ENCODE measurements around the gene OSBPL10. TPM values are rescaled to one million over a fixed set of nuclear protein-coding genes. Genes with fewer than 3 reads are reported as not detected.

The OSBPL10 gene
- total RNA-seq, 1 donor from 2014 or later, result 27.8 TPM

DNA sequence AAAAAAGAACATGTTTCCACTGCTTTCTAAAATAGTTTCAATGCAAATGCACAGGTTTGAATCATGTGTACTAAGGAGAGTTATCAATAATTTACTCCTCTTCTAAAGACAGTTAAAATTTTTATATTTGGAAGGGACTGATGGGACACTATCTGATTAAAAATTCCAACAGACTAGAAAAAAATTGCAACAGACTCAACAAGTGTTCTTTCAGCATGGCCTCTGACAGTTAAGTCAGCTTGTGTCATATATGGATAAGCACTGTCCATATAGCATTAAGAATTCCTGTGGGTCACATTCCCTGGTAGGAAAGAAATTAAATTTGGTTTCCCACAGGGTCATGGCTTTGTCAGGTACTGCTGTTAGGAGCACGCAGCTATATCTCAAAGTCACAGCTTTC, 96.8 kb downstream of the OSBPL10 start:
- no peaks in the 10 kb centered on the region for H3K36me3 Mint-ChIP-seq
- no peak overlapping the region for H3K4me3 Mint-ChIP-seq
- H3K27ac Mint-ChIP-seq, result no peak overlapping the region
- TF ChIP-seq, protein P1, sequence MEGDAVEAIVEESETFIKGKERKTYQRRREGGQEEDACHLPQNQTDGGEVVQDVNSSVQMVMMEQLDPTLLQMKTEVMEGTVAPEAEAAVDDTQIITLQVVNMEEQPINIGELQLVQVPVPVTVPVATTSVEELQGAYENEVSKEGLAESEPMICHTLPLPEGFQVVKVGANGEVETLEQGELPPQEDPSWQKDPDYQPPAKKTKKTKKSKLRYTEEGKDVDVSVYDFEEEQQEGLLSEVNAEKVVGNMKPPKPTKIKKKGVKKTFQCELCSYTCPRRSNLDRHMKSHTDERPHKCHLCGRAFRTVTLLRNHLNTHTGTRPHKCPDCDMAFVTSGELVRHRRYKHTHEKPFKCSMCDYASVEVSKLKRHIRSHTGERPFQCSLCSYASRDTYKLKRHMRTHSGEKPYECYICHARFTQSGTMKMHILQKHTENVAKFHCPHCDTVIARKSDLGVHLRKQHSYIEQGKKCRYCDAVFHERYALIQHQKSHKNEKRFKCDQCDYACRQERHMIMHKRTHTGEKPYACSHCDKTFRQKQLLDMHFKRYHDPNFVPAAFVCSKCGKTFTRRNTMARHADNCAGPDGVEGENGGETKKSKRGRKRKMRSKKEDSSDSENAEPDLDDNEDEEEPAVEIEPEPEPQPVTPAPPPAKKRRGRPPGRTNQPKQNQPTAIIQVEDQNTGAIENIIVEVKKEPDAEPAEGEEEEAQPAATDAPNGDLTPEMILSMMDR (IDR thresholded peaks at IDR 0.05; ENCODE audit: unreplicated experiment), result no peak
- peaks cover 15% of the 10 kb centered on the region for H3K9me3 Mint-ChIP-seq
- peaks cover 23% of the 10 kb centered on the region for H3K4me1 Mint-ChIP-seq
- DNase-seq (ENCODE audit: low spot score in 2 of 2, unreplicated experiment in 2 of 2), result no peak
- no peaks in the 10 kb centered on the region for H3K27me3 Mint-ChIP-seq (ENCODE audit: low read depth)

DNA sequence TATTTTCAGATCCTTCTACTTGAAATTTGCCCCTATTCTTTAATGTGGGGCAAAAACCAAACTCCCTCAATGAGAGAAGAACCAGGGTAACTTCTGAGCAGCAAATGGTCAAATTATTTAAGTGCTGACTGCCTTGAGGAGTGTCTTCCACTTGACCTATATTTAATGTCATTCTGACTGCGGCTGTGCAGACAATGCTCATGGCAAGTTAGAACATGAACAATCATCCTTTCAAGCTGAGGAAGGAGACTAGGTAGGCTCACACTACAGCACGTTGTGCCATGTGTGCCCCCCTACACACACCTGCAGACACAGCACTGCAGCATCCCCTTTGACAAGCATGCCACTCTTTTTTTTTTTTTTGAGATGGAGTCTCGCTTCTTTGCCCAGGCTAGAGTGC, 98.2 kb downstream of the OSBPL10 start:
- Mint-ChIP-seq H3K27me3 (ENCODE audit: low read depth) (no peaks in the 10 kb centered on the region), H3K27ac (no peak overlapping the region), H3K4me3 (no peak overlapping the region), H3K4me1 (peaks cover 35% of the 10 kb centered on the region), H3K9me3 (peaks cover 5% of the 10 kb centered on the region), H3K36me3 (no peaks in the 10 kb centered on the region)
- TF ChIP-seq, protein P1 (IDR thresholded peaks at IDR 0.05; ENCODE audit: unreplicated experiment), result no peak
- DNase-seq (ENCODE audit: low spot score in 2 of 2, unreplicated experiment in 2 of 2), result no peak

DNA sequence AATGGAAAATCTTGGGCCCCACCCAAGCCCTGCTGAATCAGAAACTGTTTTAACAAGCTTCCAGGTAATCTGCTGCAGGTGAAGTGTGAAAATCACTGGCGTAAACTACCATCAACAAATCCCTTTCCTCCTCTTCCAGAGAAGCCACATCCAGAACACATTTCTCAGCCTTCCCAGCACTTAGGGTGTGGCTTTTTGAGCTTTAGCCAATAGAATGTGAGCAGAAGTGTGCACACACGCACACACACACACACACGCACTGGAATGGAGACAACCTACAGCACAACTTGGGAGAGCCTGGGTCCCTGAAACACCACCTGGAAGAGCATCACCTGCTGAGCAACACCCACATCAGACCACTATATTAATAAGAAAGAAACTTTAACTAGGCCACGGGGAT, 98.6 kb downstream of the OSBPL10 start:
- TF ChIP-seq, protein P1 (IDR thresholded peaks at IDR 0.05; ENCODE audit: unreplicated experiment), result no peak
- peaks cover 3% of the 10 kb centered on the region for H3K9me3 Mint-ChIP-seq
- peaks cover 37% of the 10 kb centered on the region for H3K4me1 Mint-ChIP-seq
- no peaks in the 10 kb centered on the region for H3K27me3 Mint-ChIP-seq (ENCODE audit: low read depth)
- no peaks in the 10 kb centered on the region for H3K36me3 Mint-ChIP-seq
- no peak overlapping the region for H3K27ac Mint-ChIP-seq
- no peak overlapping the region for H3K4me3 Mint-ChIP-seq
- no peak for DNase-seq (ENCODE audit: low spot score in 2 of 2, unreplicated experiment in 2 of 2)

DNA sequence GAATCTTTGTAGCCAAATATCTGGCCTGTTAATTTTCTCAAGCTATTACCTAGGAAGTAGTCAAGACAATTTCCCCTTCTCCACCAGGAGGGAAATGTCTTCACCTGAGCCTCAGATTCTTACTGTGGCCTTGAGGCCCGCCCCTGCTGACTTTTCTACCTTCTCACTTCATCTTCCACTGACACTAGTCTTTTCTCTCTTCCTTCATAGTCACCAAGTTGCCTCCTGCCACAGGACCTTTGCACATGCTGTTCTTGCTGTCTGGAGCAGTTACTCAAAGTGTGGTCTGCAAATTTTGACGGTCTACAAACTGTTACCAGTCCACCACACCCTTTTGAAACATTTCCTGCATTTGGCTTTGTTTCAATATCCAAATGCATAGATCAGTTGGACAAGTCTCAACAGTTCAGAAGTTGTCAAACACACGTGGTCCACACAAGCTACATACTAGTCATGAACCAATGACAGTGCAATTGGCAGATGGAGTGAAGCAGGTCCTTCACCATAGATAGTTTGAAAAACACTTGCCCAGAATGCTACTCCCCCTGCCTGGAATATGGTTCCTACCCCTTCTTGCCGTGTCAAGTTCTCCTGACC, 100.5 kb downstream of the OSBPL10 start:
- Mint-ChIP-seq H3K27me3 (ENCODE audit: low read depth) (no peaks in the 10 kb centered on the region), H3K4me1 (peaks cover 37% of the 10 kb centered on the region), H3K36me3 (no peaks in the 10 kb centered on the region), H3K9me3 (peaks cover 3% of the 10 kb centered on the region), H3K27ac (no peak overlapping the region), H3K4me3 (no peak overlapping the region)
- TF ChIP-seq, protein P1 (IDR thresholded peaks at IDR 0.05; ENCODE audit: unreplicated experiment), result no peak
- no peak for DNase-seq (ENCODE audit: low spot score in 2 of 2, unreplicated experiment in 2 of 2)

DNA sequence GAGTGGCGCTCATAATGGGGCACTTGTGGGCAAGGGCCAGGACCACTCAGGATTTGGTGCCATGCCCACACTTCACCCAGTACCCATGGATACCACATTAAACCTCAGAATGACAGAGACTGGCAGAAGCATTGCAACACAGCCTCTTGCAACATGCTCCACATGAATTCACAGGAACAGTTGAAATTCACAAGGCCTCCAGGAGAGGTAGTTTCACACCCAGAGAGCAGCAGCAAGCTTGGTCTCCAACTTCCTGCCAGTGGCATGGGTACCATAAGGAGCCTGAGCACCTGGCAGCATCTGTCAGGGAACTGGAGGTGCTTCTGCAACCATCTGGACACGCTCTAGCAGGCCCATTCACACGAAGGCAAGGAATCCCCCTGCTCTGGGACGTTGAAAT, 101.0 kb downstream of the OSBPL10 start:
- H3K36me3 Mint-ChIP-seq, result no peaks in the 10 kb centered on the region
- TF ChIP-seq, protein P1 (IDR thresholded peaks at IDR 0.05; ENCODE audit: unreplicated experiment), result no peak

DNA sequence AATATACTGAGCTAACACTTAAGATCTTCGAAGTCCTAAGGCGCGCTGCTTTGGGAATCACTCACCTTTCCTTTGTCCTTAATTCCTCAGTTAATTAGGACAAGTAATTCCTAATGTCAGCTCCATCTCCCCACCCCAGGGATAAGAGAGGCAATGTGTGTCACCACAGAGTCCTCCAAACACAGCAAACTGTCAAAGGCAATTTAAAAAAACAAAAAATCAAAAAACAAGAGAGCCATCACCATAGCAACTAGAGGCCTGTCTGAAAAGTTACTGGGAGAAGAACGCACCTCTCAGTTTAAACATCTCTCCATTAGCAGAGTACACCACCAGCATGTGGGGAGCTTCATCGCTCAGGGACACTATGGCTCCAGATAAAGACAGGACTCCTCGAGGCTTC, 101.7 kb downstream of the OSBPL10 start:
- TF ChIP-seq, protein P1 (IDR thresholded peaks at IDR 0.05; ENCODE audit: unreplicated experiment), result no peak
- DNase-seq (ENCODE audit: low spot score in 2 of 2, unreplicated experiment in 2 of 2), result no peak
- H3K36me3 Mint-ChIP-seq, result no peaks in the 10 kb centered on the region
- peaks cover 3% of the 10 kb centered on the region for H3K9me3 Mint-ChIP-seq
- H3K27me3 Mint-ChIP-seq (ENCODE audit: low read depth), result no peaks in the 10 kb centered on the region
- peaks cover 39% of the 10 kb centered on the region for H3K4me1 Mint-ChIP-seq
- H3K4me3 Mint-ChIP-seq, result no peak overlapping the region
- no peak overlapping the region for H3K27ac Mint-ChIP-seq

More for the DNA sequence above, 101.0 kb downstream of the OSBPL10 start:
- no peak for DNase-seq (ENCODE audit: low spot score in 2 of 2, unreplicated experiment in 2 of 2)
- Mint-ChIP-seq H3K4me3 (no peak overlapping the region), H3K4me1 (peaks cover 41% of the 10 kb centered on the region), H3K27ac (no peak overlapping the region), H3K27me3 (ENCODE audit: low read depth) (no peaks in the 10 kb centered on the region), H3K9me3 (peaks cover 3% of the 10 kb centered on the region)

Data from mesothelial cell of epicardium (in vitro differentiated cells).